AG09309 (cell line): ENCODE measurements around the gene RXRA.

Source experiments
- DNase-seq: peaks from one replicate; pipeline ENCODE4 v3.0.0-alpha.2; 2010; ENCODE audit warnings: low read depth
- H3K4me3 ChIP-seq: 2 replicates; pipeline ENCODE4 v1.5.1; 2011; ENCODE audit warnings: mild to moderate bottlenecking, low read depth, low read length, moderate library complexity; ENCODE audit not compliant: control insufficient read depth
- TF ChIP-seq, protein P1 (sequence below): IDR thresholded peaks from 2 replicates; pipeline ENCODE4 v1.5.1; 2011; ENCODE audit warnings: mild to moderate bottlenecking, low read depth, low read length, inconsistent platforms; ENCODE audit not compliant: insufficient read depth, control insufficient read depth; ENCODE audit errors: missing control alignments

The RXRA gene

DNA sequence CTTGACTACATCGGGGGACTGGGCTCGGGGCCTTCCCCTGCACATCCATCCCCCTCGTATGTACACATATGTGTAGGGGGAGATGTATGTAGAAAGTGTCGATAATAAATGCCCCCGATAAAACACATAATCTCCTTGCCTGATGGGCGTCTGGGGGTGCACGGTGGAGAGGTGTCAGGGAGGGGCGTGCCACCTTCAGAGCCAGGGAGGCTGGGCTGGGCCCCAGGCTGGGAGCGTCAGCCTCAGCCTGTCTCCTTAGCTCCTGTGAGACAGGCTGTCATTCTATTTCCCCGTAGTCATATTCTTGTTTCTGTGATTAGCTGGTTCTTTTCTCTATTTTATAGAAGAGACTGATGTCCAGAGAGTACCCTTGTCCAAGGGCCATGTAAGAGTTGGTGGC lies 4.7 kb upstream of the RXRA start:
- TF ChIP-seq, protein P1, sequence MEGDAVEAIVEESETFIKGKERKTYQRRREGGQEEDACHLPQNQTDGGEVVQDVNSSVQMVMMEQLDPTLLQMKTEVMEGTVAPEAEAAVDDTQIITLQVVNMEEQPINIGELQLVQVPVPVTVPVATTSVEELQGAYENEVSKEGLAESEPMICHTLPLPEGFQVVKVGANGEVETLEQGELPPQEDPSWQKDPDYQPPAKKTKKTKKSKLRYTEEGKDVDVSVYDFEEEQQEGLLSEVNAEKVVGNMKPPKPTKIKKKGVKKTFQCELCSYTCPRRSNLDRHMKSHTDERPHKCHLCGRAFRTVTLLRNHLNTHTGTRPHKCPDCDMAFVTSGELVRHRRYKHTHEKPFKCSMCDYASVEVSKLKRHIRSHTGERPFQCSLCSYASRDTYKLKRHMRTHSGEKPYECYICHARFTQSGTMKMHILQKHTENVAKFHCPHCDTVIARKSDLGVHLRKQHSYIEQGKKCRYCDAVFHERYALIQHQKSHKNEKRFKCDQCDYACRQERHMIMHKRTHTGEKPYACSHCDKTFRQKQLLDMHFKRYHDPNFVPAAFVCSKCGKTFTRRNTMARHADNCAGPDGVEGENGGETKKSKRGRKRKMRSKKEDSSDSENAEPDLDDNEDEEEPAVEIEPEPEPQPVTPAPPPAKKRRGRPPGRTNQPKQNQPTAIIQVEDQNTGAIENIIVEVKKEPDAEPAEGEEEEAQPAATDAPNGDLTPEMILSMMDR, result no peak
- no peak overlapping the region for H3K4me3 ChIP-seq
- no peak for DNase-seq

DNA sequence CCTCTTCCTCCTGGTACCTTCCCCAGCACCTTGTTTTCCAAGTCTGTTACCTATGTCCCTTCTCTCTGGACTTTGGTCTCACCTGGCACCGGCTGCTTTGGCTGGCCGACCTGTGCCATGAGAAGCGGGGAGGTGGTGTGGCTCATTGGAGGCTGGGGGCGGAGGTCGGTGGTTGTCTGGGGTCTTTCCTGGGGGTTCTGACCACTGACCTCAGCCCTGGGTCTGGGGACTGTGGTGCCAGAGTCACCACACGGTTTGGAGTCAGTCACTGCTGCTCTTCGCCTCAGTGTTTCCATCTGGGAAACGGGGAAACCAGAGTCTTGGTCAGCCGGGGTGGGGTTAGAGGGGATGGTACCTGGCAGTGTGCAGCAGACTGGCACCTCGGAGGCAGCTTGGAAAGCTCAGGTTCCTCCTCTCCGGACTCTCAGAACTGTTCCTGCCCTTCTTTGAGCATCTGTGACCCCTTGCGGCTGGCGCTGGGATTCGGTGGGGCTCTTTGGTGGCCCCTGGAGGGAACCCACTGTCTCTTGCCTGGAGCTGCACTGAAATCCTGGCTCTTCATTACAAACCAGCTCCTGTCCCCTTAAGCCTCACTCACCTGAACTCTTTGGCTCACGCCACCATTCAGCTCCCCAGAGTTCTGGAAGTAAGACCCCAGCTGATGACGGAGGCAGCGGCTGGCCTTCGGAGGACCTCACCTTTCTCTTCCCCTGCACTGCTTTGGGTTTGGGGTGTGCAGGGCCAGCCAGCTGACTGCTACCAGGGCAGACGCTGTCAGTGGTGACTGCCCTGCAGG lies 4.1 kb upstream of the RXRA start:
- DNase-seq, result no peak
- TF ChIP-seq, protein P1, result no peak
- no peak overlapping the region for H3K4me3 ChIP-seq

DNA sequence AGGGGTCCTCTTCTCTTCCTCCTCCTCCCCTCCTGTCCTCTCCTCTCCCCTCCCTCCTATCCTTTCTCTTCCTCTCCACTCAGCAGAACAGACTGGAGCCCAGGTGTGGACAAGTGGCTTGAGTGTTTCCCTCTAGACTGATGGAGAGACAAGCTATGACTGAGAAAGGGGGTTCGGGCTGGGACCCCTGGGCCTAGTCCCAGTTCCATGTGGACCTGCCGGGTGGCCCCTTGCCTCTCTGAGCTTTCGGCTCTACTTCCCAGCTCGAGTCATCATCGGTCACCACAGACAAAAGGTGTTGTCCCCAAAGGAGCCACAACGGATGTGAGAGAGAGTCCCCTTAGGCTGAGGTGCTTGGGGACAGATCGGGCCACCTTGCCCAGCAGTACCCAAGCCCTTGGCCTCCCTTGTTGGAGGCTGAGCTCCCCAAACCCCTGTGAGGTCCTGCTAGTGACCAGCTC lies 3.4 kb upstream of the RXRA start:
- DNase-seq, result no peak
- H3K4me3 ChIP-seq, result no peak overlapping the region
- TF ChIP-seq, protein P1, result no peak

DNA sequence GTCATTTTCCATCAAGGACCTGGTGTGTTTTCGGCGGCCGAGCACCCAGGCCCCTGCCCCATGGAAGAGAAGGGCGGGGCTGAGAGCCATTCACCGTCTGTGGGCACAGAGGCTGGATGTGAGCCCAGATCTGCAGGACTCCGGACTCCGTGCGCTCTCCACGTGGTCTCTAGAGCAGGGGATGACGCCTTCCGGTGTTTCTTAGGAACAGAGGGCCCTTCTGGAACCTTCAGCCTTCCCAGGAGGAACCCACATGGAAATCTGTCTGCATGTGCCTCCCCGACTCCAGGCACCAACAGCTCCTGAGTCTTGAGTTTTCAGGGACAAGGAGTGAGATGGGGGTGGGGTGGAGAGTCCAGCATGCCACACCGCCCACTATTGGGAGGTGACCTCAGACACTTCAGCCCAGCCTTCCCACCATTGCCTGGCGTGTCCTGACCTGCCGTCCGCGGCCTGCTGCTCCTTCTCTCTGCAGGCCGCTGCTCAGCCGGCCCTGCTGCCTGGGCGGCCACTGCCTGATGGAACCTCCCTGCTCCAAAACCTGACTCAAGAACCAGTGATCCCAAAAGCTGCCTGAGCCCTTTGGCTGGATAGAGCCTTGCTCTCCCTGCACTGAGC lies 2.4 kb upstream of the RXRA start:
- TF ChIP-seq, protein P1, result no peak
- DNase-seq, result no peak
- H3K4me3 ChIP-seq, result no peak overlapping the region

DNA sequence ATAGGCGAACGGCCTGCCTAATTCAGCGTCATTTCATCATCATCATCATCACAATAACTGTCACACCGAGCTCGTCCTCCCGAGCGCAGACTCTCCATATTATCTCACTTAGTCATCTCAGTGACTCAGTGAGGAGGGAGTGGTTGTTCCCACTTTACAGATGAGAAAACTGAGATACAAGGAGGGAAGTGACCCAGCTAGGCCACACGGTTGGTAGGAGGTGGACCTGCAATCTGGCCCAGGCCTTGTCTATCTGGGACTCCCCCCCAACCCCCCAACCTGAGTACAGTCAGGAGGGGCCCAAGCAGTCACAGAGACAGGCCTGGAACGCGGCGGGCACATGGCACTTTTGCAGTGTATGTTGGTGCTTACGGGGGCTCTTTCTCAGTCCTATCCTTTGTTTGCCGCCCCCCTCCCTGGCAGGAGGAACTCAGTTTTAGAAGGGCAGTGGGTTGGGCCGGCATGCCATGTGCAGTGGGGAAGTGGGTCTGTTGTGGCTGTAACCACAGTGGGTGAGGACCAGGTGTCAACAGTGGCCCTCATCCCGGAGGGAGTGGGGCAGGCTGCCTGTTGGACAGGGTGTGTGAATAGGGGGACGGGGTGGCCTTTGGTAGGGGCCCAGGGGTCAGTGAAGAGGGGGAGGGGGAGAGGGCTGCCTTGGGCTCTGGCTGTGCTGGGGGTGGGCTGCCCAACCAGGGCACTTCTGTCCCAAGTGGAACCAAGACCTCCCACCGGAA lies 1.7 kb upstream of the RXRA start:
- no peak for DNase-seq
- TF ChIP-seq, protein P1, result no peak
- peak overlapping the region; percentile 88 for H3K4me3 ChIP-seq

DNA sequence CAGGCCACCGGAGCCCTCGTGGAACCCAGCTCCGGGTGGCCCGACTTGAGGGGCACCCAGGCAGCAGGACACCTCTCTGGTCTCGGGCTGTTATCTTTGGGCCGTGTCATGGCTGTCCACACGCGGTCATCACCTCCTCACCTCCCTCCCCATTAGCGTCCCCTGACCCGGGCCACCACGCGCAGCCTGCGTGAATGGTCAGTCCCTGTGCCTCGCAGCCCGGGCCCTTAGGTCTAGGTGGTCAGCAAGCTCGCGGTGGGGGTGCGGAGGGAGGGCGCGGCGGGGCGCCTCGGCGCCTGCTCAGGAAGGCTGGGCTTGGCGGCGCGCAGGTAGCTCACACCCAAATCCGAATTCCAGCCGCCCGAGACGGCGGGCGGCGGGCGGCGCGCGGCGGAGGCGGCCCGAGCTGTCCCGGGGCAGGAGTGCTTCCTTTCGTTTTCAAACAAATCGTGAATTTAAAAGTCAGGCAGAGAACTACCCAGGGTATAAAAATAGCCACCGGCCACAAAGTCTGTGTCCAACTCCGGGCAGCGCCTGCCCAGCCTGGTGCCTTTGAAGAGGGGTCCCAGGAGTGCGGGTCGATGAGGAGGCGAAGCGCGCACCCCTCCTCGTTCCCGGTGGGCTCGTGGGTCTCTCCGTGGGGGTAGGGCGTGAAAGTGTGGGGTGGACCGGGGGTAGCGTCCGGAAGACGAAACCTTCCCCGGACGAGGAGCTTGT lies 1.0 kb upstream of the RXRA start:
- no peak for DNase-seq
- TF ChIP-seq, protein P1, result no peak
- peak overlapping the region; percentile 88 for H3K4me3 ChIP-seq
